WERI-Rb-1 (cell line): ENCODE data around the gene PRKCB.
A peak's percentile ranks its signal among the peaks of the same experiment; 100 is the strongest.

Experiments used
- DNase-seq: peaks from one replicate; pipeline ENCODE4 v3.0.0-alpha.2; 2020
- H3K27ac ChIP-seq: fragments of 250-450 bp; sonication (Bioruptor Pico); 2 replicates; pipeline ENCODE4 v1.5.1; 2020; ENCODE audit warnings: mild to moderate bottlenecking, moderate library complexity
- H3K27me3 ChIP-seq: fragments of 250-450 bp; sonication (Bioruptor Pico); 2 replicates; pipeline ENCODE4 v1.5.1; 2021; ENCODE audit warnings: mild to moderate bottlenecking, low read depth, moderate library complexity; ENCODE audit not compliant: insufficient read depth, severe bottlenecking
- H3K36me3 ChIP-seq: fragments of 250-450 bp; sonication (Bioruptor Pico); 2 replicates; pipeline ENCODE4 v1.5.1; 2020; ENCODE audit warnings: mild to moderate bottlenecking, moderate library complexity
- H3K4me3 ChIP-seq: 2 replicates; pipeline ENCODE4 v1.5.1; 2011; ENCODE audit warnings: low read depth, mild to moderate bottlenecking, control low read depth, low read length
- H3K9me3 ChIP-seq: fragments of 250-450 bp; sonication (Bioruptor Pico); 2 replicates; pipeline ENCODE4 v1.5.1; 2021; ENCODE audit warnings: mild to moderate bottlenecking, moderate library complexity; ENCODE audit not compliant: severe bottlenecking
- TF ChIP-seq, protein P1 (sequence below): IDR thresholded peaks from 2 replicates; pipeline ENCODE4 v1.5.1; 2011; ENCODE audit warnings: low read depth, mild to moderate bottlenecking, control low read depth, inconsistent platforms, low read length

PRKCB gene

DNA sequence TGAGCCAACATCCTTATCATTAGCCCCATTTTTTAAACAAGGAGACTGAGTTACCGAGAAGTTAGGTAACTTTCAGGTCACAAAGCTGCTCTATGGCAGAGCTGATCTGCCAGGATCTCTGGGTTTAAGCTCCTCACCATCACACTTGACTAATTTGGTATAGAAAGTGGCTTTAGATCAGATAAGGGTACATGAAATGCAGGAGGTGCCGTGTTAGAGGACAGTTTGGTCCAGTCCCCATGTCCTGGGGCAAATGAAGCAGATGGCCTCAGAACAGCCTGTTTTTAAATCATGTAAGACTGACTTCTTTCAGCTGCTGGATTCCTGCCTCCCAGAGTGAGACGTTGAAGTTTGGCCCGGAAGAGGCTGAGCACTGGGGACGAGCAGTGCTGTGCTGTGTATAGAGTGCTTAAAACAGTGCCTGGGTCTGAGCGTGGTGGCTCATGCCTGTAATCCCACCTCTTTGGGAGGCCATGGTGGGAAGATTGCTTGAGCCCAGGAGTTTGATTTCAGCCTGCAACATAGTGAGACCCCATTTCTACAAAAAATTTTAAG is 233.3 kb downstream of the PRKCB start:
- TF ChIP-seq, protein P1, sequence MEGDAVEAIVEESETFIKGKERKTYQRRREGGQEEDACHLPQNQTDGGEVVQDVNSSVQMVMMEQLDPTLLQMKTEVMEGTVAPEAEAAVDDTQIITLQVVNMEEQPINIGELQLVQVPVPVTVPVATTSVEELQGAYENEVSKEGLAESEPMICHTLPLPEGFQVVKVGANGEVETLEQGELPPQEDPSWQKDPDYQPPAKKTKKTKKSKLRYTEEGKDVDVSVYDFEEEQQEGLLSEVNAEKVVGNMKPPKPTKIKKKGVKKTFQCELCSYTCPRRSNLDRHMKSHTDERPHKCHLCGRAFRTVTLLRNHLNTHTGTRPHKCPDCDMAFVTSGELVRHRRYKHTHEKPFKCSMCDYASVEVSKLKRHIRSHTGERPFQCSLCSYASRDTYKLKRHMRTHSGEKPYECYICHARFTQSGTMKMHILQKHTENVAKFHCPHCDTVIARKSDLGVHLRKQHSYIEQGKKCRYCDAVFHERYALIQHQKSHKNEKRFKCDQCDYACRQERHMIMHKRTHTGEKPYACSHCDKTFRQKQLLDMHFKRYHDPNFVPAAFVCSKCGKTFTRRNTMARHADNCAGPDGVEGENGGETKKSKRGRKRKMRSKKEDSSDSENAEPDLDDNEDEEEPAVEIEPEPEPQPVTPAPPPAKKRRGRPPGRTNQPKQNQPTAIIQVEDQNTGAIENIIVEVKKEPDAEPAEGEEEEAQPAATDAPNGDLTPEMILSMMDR, result no peak
- no peak overlapping the region for H3K27ac ChIP-seq

DNA sequence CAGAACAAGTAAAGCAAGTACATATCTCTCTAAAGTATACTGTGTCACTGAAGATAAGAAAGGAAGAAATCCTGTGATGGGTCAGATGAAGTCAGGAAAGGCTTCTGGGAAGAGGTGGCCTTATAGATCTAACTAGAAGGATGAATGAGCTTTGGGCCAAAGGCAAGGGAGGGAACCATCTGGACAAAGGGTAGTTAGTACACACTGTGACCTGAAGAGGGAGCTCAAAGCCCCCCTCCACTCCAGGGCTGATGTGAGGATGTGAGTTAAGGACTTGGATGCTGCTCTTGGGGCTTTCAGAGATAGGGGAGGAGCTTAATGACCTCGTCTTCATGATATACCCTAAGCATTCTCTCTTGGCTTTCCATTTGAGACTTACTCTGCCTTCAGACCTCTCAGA is 235.1 kb downstream of the PRKCB start:
- peak; percentile 75 for DNase-seq
- H3K9me3 ChIP-seq, result peaks cover 2% of the 10 kb centered on the region
- TF ChIP-seq, protein P1, result peak; percentile 90

More for the DNA sequence above, 233.3 kb downstream of the PRKCB start:
- H3K4me3 ChIP-seq, result no peak overlapping the region
- no peaks in the 10 kb centered on the region for H3K27me3 ChIP-seq
- no peak for DNase-seq
- no peaks in the 10 kb centered on the region for H3K9me3 ChIP-seq
- H3K36me3 ChIP-seq, result no peaks in the 10 kb centered on the region

DNA sequence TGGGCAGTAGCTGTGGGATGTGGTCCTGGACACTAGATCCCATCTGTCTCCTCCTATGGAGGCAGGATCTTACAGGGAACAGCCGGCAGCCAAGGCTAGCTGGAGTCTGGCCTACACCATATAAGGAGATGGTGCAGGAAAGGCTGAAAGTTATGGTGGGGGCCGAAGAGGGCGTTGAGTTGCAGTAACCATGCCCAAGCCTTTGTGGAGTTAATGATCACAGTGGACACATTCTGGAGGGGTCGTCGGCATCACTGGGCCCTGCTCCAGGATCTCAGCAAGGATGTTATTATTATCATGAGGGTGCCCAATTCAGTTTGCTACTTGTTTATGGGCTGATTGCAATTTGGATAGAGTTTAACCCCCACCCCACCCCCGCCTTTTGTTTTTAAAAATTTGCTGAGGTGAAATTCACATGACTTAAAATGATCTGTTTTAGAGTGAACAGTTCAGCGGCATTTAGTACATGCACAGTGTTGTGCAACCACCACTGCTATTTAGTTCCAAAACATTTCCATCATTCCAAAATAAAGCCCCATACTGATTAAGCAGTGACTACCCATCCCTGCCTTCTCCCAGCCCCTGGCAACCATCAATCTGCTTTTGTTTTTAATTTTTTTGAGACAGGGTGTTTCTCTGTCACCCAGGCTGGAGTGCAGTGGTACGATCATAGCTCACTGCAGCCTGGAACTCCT is 236.0 kb downstream of the PRKCB start:
- H3K9me3 ChIP-seq, result peaks cover 2% of the 10 kb centered on the region
- TF ChIP-seq, protein P1, result no peak
- no peaks in the 10 kb centered on the region for H3K27me3 ChIP-seq
- no peak for DNase-seq
- H3K4me3 ChIP-seq, result no peak overlapping the region
- no peak overlapping the region for H3K27ac ChIP-seq
- H3K36me3 ChIP-seq, result no peaks in the 10 kb centered on the region

More for the DNA sequence above, 235.1 kb downstream of the PRKCB start:
- no peak overlapping the region for H3K27ac ChIP-seq
- H3K4me3 ChIP-seq, result no peak overlapping the region
- no peaks in the 10 kb centered on the region for H3K27me3 ChIP-seq
- H3K36me3 ChIP-seq, result no peaks in the 10 kb centered on the region

DNA sequence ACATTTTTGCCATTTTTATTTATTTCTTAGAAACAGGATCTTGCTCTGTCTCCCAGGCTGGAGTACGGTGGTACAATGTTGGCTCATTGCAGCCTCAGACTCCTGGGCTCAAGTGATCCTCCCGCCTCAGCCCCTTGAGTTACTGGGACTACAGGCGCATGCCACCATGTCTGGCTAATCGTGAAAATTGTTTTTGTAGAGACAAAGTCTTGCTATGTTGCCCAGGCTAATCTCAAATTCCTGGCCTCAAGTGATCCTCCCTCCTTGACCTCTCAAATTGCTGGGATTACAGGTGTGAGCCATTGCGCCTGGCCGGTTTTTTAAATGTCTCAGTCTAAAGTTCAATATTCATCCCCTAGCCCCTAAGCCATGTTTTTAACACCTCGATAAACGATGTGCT is 237.5 kb downstream of the PRKCB start:
- Histone ChIP-seq H3K27me3 (no peaks in the 10 kb centered on the region), H3K4me3 (no peak overlapping the region), H3K36me3 (no peaks in the 10 kb centered on the region), H3K27ac (no peak overlapping the region), H3K9me3 (peaks cover 2% of the 10 kb centered on the region)
- no peak for DNase-seq
- TF ChIP-seq, protein P1, result no peak

DNA sequence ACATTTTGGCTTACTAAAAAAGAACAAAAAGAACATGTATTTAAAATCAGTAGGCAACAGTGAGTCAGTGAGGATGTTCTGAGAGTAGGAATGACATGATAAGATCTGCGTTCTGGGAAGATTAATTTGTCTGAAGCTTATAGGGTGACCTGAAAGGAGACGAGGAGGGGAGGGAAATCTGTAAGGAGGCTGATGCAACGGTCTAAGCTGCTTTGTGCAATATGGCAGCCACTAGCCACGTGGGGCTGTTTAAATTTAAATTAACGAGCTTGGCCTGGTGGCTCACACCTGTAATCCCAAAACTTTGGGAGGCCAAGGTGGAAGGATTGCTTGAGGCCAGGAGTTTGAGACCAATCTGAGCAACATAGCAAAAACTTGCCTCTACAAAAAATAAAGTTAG is 238.8 kb downstream of the PRKCB start:
- no peaks in the 10 kb centered on the region for H3K36me3 ChIP-seq
- peak; percentile 56 for DNase-seq
- H3K4me3 ChIP-seq, result no peak overlapping the region
- peak overlapping the region; percentile 62 for H3K27ac ChIP-seq
- H3K27me3 ChIP-seq, result no peaks in the 10 kb centered on the region
- TF ChIP-seq, protein P1, result no peak
- H3K9me3 ChIP-seq, result peaks cover 2% of the 10 kb centered on the region
